ENCODE data around the gene VASN.
"Not testable (repeated sequence)": the region's sequence is repeated elsewhere in the genome, so short reads cannot be mapped to it uniquely, and the experiment has no call there.

Gene VASN

GRCh38 chr16:4386451-4386805 is 14.8 kb downstream of the VASN start:
- no peak for DNase-seq

- no peak for DNase-seq
Measured at GRCh38 chr16:4386951-4387565, 15.4 kb downstream of the VASN start.

- no peak for DNase-seq
Measured at GRCh38 chr16:4387781-4388180, 16.1 kb downstream of the VASN start.

GRCh38 chr16:4388271-4389021 is 16.8 kb downstream of the VASN start:
- no peak for DNase-seq

- no peak for DNase-seq
Measured at GRCh38 chr16:4389051-4389955, 17.7 kb downstream of the VASN start.

DNA sequence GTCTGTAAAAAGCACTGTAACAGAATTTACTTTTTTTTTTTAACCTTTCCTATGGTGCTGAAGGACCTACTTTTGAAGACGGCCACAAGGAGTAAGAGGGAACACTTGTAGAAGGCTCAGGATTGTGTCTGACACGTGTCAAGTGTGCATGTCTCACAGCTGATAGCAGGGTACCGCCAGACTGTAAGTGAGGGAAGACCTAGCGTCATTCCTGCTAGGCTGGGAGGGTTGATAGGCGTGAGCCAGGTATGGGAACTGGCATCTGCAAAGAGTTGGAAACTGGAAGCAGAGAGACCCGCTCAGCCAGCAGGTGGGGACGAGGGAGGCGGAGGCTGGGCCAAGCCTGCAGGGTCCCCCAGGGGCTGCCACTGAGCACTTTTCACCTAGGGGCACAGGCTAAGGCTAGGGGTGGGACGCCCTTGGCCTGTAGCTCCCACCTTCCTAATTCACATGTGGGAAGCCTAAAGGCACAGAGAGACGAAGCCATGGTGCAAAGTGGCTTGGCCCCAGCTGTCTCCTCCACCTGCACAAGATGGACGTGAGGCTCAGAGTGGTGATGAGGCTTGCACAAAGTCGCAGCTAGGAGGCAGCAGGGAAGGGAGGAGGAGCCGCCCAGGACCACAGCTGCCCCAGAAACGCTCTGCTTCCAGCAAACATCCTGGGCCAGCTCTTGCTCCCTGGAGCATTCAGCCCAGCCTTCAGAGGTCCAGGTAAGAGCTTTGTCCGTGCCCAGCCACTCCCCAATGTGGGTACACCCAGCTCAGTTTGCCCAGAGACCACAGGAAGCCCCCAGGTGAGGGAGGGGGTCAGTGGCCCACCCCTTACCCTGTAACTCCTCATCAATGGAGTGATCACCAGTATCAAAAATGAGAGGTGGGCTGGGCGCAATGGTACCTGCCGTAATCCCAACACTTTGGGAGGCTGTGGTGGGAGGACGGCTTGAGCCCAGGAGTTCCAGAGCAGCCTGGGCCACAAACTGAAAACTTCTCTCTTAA is 18.9 kb downstream of the VASN start:
- DNase-seq = no peak

DNA sequence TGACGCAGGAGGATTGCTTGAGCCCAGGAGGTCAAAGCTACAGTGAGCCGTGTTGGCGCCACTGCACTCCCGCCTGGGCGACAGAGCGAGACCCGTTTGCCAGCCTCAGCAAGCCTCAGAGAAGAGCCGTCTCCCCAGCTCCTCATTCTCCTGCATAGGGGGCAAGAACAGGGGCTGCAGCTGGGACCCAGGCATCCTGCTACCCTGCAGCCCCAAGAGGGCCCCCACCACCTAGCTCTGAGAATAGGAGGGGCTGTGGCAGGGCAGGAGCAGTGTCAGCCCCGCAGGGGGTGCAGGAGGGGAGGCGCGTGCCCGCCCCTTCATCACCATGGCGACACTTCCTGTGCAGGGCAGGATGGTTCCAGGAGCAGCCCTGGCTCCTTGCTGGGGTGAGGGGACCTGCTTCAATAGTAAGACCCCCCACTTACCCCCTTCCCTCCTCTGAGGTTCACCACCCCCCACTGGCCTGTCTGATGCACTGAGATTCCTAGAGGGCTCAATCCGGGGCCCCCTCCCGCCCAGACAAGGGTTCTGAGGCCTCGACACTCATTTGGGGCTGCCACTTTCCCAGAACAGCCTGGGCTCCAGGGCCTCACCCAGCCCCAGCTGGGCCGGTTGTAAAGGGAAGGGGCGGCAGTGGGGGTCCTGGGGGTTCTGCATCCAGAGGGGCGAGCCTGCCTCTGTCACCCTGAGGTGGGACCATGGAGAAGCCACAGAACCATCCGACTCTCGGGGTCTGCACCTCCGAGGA is 20.2 kb downstream of the VASN start:
- no peak for DNase-seq

GRCh38 chr16:4392382-4393239 is 21.0 kb downstream of the VASN start:
- no peak for DNase-seq

DNA sequence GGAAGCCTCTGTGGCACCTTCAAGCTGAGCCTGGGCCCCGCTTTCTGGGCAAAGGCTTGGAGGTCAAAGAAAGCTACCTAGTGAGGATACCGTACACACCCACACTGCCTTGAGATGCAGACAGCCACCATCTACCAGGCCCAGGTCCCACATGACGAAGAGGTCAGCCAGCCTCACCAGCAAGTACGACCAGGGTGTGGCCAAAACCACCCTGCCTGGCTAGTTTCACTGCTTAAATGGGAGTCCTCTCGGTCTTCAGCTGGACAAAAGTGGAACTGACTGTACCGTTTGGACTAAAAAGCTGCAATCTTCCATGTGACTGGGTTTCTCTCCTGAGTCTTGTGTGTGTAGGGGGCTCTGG is 21.6 kb downstream of the VASN start:
- DNase-seq = no peak

DNA sequence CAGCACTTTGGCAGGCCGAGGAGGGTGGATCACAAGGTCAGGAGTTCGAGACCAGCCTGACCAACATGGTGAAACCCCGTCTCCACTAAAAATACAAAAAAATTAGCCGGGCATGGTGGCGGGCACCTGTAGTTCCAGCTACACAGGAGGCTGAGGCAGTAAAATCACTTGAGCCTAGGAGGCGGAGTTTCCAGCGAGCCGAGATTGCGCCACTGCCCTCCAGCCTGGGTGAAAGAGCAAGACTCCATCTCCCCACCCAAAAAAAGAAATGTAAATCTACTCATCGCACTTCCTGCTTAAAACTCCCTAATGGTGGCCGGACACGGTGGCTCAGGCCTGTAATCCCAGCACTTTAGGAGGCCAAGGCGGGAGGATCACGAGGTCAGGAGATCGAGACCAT is 22.2 kb downstream of the VASN start:
- not testable (repeated sequence) for DNase-seq

- DNase-seq = no peak
Measured at GRCh38 chr16:4395055-4395726, 23.5 kb downstream of the VASN start.

GRCh38 chr16:4399001-4399730 is 27.5 kb downstream of the VASN start:
- DNase-seq = no peak

DNA sequence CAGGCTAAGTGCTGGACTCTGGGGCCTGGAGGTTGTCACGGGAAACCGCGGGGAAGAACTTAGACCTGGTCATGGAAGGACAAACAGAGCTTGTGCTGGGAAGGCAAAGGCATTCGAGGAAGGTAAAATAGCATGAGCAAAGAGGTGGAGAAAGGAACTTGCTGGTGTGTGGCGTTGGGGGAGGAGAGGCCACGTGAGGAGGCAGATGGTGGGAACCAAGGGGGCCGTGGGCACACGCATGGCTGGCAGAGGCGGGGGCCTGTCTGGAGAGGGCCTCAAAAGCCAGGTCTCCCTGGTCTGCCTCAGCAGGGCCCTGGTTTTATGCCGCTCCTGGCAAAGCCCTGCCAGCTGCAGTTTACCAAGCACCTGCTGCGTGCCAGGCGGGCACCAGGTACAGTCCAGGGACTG is 29.4 kb downstream of the VASN start:
- DNase-seq = no peak

- DNase-seq = no peak
Measured at GRCh38 chr16:4401510-4401909, 29.9 kb downstream of the VASN start.

GRCh38 chr16:4402439-4403132 is 30.9 kb downstream of the VASN start:
- DNase-seq = peak; percentile 56 to 65

DNA sequence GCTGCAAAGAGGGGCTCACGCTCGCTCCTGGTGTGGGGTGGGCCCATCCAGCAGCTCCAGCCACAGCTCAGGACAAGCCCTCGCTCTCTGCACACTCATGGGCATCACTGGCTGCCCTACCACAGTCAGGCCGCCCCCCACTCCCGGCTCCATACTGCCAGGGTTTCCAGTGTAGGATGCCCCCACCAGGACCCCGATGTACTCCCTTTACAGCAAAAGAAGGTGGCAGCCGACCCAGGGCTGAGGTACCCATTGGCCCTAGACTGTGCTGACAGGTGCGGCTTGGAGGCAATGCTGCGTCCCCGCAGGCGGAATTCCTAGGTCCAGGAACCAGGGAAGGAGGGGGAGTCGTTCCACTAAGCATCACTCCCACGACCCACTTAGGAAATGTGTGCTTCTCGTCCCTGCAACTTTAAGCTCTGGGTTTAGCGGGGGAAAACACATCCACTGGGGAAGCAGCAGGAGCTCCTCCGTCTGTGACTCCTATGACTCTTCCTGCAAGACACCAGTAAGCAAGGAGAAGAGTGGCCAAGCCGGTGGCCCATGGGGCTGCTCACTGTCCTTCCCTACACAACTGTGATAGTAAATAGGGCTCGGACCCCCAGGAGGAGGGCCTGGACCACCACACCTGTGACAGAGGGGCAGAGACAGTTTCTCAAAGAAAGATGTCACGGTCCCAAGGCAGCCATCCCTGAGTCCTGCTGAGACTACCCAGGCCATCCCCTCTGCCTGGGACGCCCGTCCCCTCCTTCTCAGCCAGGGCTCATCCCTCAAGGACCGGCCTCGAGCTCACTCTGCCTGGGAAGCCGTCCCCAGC is 31.7 kb downstream of the VASN start:
- no peak for DNase-seq

GRCh38 chr16:4404247-4404966 is 32.8 kb downstream of the VASN start:
- DNase-seq = peak in 1 of 2 donors; percentile 42
